GM12891 (cell line): ENCODE data around the gene CRYZL1.

Experiments
- PAX5 ChIP-seq: IDR thresholded peaks from 2 replicates; pipeline ENCODE4 v1.6.1; 2011; ENCODE audit warnings: low read length, moderate library complexity, mild to moderate bottlenecking; ENCODE audit not compliant: insufficient read depth, severe bottlenecking
- POLR2A ChIP-seq: IDR thresholded peaks from 2 replicates; pipeline ENCODE4 v1.6.1; 2011; ENCODE audit warnings: low read depth, low read length, control low read depth
- POLR2AphosphoS5 ChIP-seq: IDR thresholded peaks from 2 replicates; pipeline ENCODE4 v1.6.1; 2011; ENCODE audit warnings: low read depth, low read length, control low read depth
- SPI1 ChIP-seq: IDR thresholded peaks from 2 replicates; pipeline ENCODE4 v1.6.1; 2011; ENCODE audit warnings: low read depth, low read length, control low read depth
- TAF1 ChIP-seq: IDR thresholded peaks from 2 replicates; pipeline ENCODE4 v1.6.1; 2011; ENCODE audit warnings: low read depth, low read length, control low read depth

DNA sequence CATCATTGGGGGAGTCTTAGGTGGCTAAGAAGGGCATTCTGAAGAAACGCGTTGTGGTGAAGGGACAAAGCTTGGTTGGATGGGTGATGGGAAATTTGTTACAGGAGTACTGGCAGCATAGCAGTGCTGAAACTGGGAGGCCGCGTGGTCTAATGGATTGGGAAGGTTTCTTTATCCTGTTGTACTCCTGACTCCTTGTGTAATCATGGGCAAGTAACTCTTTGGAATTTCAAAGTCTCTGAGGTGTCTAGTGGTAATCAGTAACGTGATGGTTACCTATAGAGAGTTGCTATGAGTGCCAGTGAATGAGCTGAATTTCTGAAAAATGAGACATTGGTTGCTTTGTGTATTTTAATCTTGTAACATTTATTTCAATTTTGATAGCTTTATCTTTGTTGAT is 71.5 kb downstream of the CRYZL1 start:
- no peak for TF ChIP-seq POLR2AphosphoS5
- TF ChIP-seq POLR2A: no peak
- TF ChIP-seq SPI1: no peak
- TF ChIP-seq TAF1: no peak
- TF ChIP-seq PAX5: no peak
